Hepatocyte (in vitro differentiated cells): ENCODE measurements around the gene FHIP1B. TPM values are rescaled to one million over a fixed set of nuclear protein-coding genes. Genes with fewer than 3 reads are reported as not detected.

Experiments
- DNase-seq: peaks from one replicate; pipeline ENCODE4 v3.0.0-alpha.2; 2016; ENCODE audit warnings: low spot score
- H2AFZ ChIP-seq: fragments of 200-600 bp; sonication (generic); 2 replicates; pipeline ENCODE4 v1.6.0; 2016; ENCODE audit warnings: antibody characterized with exemption, mild to moderate bottlenecking
- H3K27ac ChIP-seq: fragments of 200-600 bp; sonication (generic); 2 replicates; pipeline ENCODE4 v1.5.1; 2016; ENCODE audit warnings: mild to moderate bottlenecking
- H3K27me3 ChIP-seq: fragments of 200-600 bp; sonication (generic); 2 replicates; pipeline ENCODE4 v1.6.1; 2016
- H3K36me3 ChIP-seq: fragments of 200-600 bp; sonication (generic); replicated peaks from 2 replicates; pipeline ENCODE4 v1.5.1; 2016; ENCODE audit warnings: low read depth; ENCODE audit not compliant: insufficient read depth
- H3K4me1 ChIP-seq: fragments of 200-600 bp; sonication (generic); 2 replicates; pipeline ENCODE4 v1.5.1; 2016; ENCODE audit warnings: mild to moderate bottlenecking, moderate library complexity; ENCODE audit not compliant: insufficient read depth
- H3K4me2 ChIP-seq: fragments of 200-600 bp; sonication (generic); 2 replicates; pipeline ENCODE4 v1.6.0; 2016
- H3K4me3 ChIP-seq: fragments of 200-600 bp; sonication (generic); 2 replicates; pipeline ENCODE4 v1.5.1; 2016; ENCODE audit warnings: mild to moderate bottlenecking
- H3K79me2 ChIP-seq: fragments of 200-600 bp; sonication (generic); 2 replicates; pipeline ENCODE4 v1.6.0; 2017; ENCODE audit warnings: mild to moderate bottlenecking
- H3K9me2 ChIP-seq: fragments of 200-600 bp; sonication (generic); replicated peaks from 2 replicates; pipeline ENCODE4 v1.6.0; 2017; ENCODE audit warnings: mild to moderate bottlenecking; ENCODE audit not compliant: insufficient read depth
- H3K9me3 ChIP-seq: fragments of 200-600 bp; sonication (generic); 2 replicates; pipeline ENCODE4 v1.5.1; 2016; ENCODE audit warnings: low read depth, mild to moderate bottlenecking
- H4K20me1 ChIP-seq: fragments of 200-600 bp; sonication (generic); 2 replicates; pipeline ENCODE4 v1.6.0; 2016; ENCODE audit warnings: mild to moderate bottlenecking; ENCODE audit not compliant: insufficient read depth, poor library complexity, severe bottlenecking
- CTCF ChIP-seq: fragments of 200-600 bp; sonication (generic); IDR thresholded peaks from 2 replicates; pipeline ENCODE4 v1.5.1; 2016; ENCODE audit warnings: antibody characterized with exemption, mild to moderate bottlenecking; ENCODE audit not compliant: poor library complexity
- EZH2 ChIP-seq: fragments of 200-600 bp; sonication (generic); IDR thresholded peaks from 2 replicates; pipeline ENCODE4 v1.6.1; 2016; ENCODE audit warnings: antibody characterized with exemption, mild to moderate bottlenecking, borderline replicate concordance
- EZH2phosphoT487 ChIP-seq: fragments of 200-600 bp; sonication (generic); IDR thresholded peaks from one replicate; pipeline ENCODE4 v1.6.1; 2018; ENCODE audit warnings: antibody characterized with exemption, mild to moderate bottlenecking, low read depth, moderate library complexity; ENCODE audit not compliant: unreplicated experiment, severe bottlenecking
- WGBS: methylation state at CpG from one replicate; pipeline ENCODE4 v1.1.6; 2016; ENCODE audit warnings: low lambda C conversion rate; ENCODE audit errors: missing lambda C conversion rate; 5-methylcytosine and 5-hydroxymethylcytosine counted together
- polyA plus RNA-seq: library from polyadenylated mRNA; unstranded; fragments of >200 nt; fragmentation: Nextera tagmentation; extraction: Ambion mirVana; gene quantifications from 2 replicates; pipeline ENCODE4 v1.2.1, GENCODE V29; 2016
- total RNA-seq: library from RNA; depleted of rRNA; stranded (reverse); fragments of >200 nt; gene quantifications from 2 replicates; pipeline ENCODE4 v1.2.3, GENCODE V29; 2014

Gene FHIP1B
- total and polyA plus RNA-seq, 2 experiments from 2014 or later, result 27.7 to 31.5 TPM

DNA sequence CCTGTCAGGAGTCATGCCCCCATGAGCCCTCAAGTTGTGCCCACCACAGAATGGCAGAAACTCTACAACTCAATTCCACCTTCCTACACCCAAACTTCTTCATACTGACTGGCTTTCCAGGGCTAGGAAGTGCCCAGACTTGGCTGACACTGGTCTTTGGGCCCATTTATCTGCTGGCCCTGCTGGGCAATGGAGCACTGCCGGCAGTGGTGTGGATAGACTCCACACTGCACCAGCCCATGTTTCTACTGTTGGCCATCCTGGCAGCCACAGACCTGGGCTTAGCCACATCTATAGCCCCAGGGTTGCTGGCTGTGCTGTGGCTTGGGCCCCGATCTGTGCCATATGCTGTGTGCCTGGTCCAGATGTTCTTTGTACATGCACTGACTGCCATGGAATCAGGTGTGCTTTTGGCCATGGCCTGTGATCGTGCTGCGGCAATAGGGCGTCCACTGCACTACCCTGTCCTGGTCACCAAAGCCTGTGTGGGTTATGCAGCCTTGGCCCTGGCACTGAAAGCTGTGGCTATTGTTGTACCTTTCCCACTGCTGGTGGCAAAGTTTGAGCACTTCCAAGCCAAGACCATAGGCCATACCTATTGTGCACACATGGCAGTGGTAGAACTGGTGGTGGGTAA, 35.1 kb downstream of the FHIP1B start, which contains the start of gene OR52W1:
OR52W1 (plus strand) TSS at position 51 of the 637 bp plus-strand sequence; CDS start at position 51, 0 bp downstream.
- Histone ChIP-seq H2AFZ (no peak within 1 kb of the TSS), H4K20me1 (no peaks in the 10 kb centered on the region), H3K4me1 (no peaks in the 10 kb centered on the region), H3K4me2 (no peak within 1 kb of the TSS), H3K27me3 (no peaks in the 10 kb centered on the region), H3K79me2 (no peaks in the 10 kb centered on the region), H3K27ac (no peak within 1 kb of the TSS), H3K4me3 (no peak within 1 kb of the TSS), H3K36me3 (no peaks in the 10 kb centered on the region), H3K9me3 (no peaks in the 10 kb centered on the region), H3K9me2 (no peaks in the 10 kb centered on the region)
- 95% methylated on average over 5 of the region's 5 CpGs for WGBS
- no peak for TF ChIP-seq EZH2
- TF ChIP-seq CTCF, result no peak
- TF ChIP-seq EZH2phosphoT487, result no peak
- no peak for DNase-seq

DNA sequence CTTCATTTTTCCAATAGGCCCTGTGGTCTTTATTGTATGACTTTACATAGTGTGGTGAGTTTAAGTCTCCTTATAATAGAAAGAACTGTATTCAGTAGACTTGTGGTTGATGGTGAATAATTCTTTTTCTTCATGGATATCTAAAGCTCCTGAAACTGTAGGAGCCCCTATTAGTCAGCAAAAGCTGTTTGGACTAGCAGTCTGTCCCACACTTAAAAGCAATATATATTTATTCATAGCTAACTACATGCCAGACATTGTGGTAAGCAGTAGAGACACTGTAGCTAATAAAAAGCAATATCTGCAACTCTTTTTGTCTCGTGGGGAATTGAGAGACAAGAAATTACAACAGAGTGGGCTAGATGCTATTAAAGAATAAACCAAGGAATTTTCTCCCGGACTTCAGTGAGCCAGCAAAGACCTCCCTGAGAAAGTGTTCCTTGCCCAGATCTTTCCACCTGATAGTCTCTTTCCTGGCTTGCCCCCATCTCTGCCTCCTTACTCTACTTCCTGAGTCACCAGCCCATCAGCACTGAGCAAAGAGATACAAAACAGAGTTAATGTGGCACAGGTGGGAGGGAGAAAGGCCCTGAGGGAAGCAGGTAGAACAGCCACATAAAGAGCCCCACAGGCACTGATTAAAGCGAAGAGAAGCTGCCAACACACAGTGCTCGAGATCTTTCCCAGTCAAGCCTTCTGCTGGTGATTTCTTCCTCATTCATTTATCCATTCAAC, 36.8 kb downstream of the FHIP1B start:
- Histone ChIP-seq H3K27me3 (no peaks in the 10 kb centered on the region), H3K27ac (no peak overlapping the region), H3K36me3 (no peaks in the 10 kb centered on the region), H4K20me1 (no peaks in the 10 kb centered on the region), H3K9me2 (no peaks in the 10 kb centered on the region), H2AFZ (no peak overlapping the region), H3K4me3 (no peak overlapping the region), H3K79me2 (no peaks in the 10 kb centered on the region), H3K9me3 (no peaks in the 10 kb centered on the region), H3K4me1 (no peaks in the 10 kb centered on the region), H3K4me2 (no peak overlapping the region)
- 66% methylated on average over 4 of the region's 4 CpGs for WGBS
- TF ChIP-seq EZH2 (no peak), EZH2phosphoT487 (no peak), CTCF (no peak)
- DNase-seq, result no peak

GRCh38 chr11:6196396-6196795, 38.0 kb downstream of the FHIP1B start:
- Histone ChIP-seq H3K36me3 (no peaks in the 10 kb centered on the region), H3K9me3 (no peaks in the 10 kb centered on the region), H2AFZ (no peak overlapping the region), H3K9me2 (no peaks in the 10 kb centered on the region), H3K27me3 (no peaks in the 10 kb centered on the region), H3K4me2 (no peak overlapping the region), H4K20me1 (no peaks in the 10 kb centered on the region), H3K79me2 (no peaks in the 10 kb centered on the region), H3K4me1 (no peaks in the 10 kb centered on the region), H3K27ac (no peak overlapping the region), H3K4me3 (no peak overlapping the region)
- TF ChIP-seq EZH2 (no peak), EZH2phosphoT487 (no peak), CTCF (no peak)
- DNase-seq, result no peak
- 57% methylated on average over 4 of the region's 4 CpGs for WGBS
